GM12891 (cell line): ENCODE results near the gene NEB.

ENCODE experiments used
- PAX5 ChIP-seq: IDR thresholded peaks from 2 replicates; pipeline ENCODE4 v1.6.1; 2011; ENCODE audit warnings: low read length, moderate library complexity, mild to moderate bottlenecking; ENCODE audit not compliant: insufficient read depth, severe bottlenecking
- POLR2A ChIP-seq: IDR thresholded peaks from 2 replicates; pipeline ENCODE4 v1.6.1; 2011; ENCODE audit warnings: low read depth, low read length, control low read depth
- POLR2AphosphoS5 ChIP-seq: IDR thresholded peaks from 2 replicates; pipeline ENCODE4 v1.6.1; 2011; ENCODE audit warnings: low read depth, low read length, control low read depth
- POU2F2 ChIP-seq: IDR thresholded peaks from 2 replicates; pipeline ENCODE4 v1.6.1; 2011; ENCODE audit warnings: low read depth, mild to moderate bottlenecking, control low read depth, low read length, moderate library complexity
- SPI1 ChIP-seq: IDR thresholded peaks from 2 replicates; pipeline ENCODE4 v1.6.1; 2011; ENCODE audit warnings: low read depth, low read length, control low read depth
- TAF1 ChIP-seq: IDR thresholded peaks from 2 replicates; pipeline ENCODE4 v1.6.1; 2011; ENCODE audit warnings: low read depth, low read length, control low read depth

DNA sequence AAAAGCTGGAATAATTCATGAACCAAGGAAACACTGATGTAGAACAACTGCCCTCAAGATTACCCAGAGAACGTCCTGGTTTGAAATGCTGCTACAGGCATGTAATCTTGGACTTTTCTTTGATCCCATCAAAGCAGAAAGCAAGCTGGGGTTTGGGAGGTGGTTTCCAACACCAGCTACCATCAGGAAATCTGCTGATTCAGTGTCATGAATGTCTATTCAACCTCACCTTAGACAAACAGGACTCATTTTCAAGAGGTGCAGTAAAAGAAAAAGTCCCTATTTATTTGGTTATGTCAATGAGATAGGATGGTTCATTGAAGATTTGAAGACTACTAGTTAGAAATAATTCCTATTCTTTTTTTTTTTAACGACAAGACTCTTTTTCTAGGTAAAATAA is 72.7 kb downstream of the NEB start:
- TF ChIP-seq POLR2A (no peak), POLR2AphosphoS5 (no peak), TAF1 (no peak), SPI1 (no peak), POU2F2 (no peak), PAX5 (no peak)
